Activated T-helper 1 cell treated with anti-CD3 and anti-CD28 coated beads, Interleukin-2, amount 50 U/mL, for 16 hours (primary cell): ENCODE data around the gene TNFSF4.

Source experiments
- DNase-seq, 2 donors: peaks; one replicate each; pipeline ENCODE4 v3.0.0-alpha.2; 2020; ENCODE audit warnings: low read depth in 1 of 2, low spot score in 1 of 2

TNFSF4 gene

DNA sequence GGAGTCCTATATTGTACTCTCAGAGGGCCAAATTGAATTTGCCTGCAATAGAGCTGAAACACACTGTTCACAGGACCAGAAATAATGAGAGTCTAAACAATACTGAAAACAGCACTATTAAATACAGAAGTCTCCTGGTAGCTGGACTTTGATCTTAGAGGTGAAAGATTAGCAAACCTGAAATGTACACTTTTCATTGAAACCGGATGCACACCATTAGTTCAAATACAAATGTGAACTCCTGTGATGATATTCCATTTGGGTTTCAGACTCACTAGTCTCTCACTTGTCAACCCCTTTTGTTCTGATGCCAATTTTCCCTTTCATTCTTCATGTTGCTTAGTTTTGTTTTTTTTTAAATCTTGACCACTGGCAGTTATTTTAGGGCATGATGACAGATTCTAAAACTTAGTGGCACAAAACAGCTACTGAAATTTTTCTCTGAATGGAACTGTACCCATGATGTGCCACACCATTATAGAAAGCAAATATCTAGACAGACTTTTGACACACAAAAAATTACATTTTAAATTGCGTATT, 5.9 kb upstream of the TNFSF4 start:
- no peak for DNase-seq

DNA sequence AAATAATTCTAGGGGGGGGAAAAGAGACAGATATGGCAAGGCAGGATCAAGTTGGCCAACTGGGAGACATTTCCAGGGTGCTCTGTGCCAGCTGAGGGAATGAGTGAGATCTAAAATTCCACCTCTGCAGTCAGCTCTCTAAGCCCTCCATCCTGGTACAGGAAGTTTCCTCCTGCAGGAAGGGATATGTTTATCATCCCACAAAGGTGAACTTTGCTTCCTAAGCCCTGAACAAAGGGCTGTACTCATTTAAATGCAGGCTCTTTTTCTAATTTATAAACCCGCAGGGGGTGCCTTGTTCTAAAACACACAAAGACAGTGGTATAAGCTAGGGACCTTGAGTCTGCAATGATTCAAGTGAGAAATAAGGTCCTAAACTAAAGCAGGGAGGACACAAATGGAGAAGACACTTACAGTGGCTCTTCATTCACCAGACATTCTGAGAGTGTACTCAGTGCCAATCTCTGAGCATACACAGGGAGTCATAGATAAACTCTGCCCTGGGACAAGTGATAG, 3.6 kb upstream of the TNFSF4 start:
- no peak for DNase-seq

DNA sequence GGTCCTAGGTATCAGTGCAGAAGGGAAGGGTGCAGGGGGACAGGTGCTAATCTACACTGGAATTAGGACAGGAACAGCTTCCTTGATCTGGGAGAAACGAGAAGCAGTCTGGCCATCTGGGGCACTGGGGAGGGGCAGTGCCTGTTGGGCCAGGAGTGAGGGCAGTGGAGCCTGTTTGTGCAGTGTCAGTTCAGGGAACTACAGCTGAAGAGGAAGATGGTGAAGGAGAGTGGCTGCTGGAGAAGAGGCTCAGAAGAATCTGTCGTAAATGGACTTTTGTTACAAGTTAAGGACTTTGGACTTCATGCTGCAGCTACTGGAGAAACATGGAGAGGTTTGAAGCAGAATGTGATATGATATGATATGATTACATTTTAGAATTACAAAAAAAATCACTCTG, 3.2 kb upstream of the TNFSF4 start:
- DNase-seq, result no peak

DNA sequence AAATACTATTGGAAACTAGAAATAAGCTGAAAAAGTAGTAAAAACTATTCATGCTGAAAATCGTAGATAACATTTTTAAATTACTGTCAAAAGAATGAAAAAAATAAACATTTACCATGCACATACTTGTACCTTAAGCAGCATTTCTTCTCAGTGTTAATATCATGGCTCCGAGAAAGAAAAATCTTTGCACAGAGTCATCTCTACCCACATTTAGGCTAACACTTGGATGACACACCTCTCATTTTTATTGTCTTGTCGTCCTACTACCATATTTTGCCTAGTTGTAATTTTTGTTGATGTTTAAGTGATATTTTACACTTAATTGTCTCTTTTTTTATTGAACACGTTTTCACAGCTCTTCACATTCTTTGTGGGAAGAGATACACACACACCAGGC, 1.7 kb upstream of the TNFSF4 start:
- DNase-seq, result no peak

DNA sequence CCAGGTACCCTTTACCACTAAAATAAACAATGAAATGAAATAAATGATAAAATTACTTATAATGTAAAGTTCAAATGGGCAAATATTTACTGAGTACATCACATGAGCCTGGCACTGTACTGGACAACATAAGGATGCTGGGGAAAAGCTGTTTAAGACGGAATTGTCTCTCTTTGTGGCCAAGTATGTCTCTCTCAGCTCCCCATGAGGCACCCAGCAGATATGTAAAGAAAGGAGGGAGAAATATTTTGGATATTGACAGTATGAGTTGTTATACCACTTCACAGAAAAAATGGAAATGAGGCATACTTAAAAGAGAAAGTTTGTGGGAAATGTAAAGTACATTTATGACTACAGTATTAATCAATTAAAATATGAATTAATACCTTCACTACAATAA, 1.0 kb upstream of the TNFSF4 start:
- DNase-seq, result no peak

DNA sequence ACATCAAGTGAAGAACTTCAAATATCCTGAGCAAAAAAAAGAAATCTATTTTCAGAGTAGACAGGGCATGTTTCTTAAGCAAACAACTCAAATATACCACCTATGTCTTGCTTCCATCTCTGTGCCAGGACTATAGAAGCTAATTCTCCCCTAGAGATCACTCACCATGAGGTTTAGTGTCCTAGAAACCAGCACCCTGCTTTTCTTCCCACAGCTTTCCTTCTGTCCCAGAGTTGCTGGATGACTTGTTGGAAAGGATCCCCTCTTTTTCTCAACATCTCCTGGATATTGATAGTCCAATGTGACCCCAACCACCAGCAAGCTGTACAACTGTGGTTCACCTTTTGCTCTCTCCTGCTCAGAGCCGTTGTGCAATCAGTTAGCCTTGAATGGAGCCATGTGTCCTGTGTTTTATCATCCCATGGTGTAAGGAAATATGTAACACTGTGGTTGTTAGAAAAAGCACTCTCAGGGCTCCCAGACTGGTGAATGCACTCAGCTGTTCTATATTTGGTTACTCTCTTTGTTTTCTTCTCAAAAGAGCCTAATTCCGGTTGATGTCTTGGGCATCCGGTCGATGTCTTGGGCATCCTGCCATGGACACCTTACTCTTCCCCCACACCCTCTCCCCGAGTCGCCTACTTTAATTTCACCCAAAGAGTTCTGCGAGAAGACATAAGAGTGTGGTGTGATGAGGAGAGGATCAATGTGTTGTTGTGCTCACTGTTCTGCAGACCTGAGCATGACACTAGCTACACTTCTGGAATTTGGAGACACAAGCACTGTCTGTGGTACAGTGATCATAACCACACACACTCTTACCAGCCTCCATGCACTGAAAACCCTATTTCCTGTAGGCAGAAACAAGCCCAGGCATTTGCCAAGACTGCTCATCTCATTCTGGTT, 1.7 kb downstream of the TNFSF4 start:
- DNase-seq, result peak in 1 of 2 donors; percentile 10

DNA sequence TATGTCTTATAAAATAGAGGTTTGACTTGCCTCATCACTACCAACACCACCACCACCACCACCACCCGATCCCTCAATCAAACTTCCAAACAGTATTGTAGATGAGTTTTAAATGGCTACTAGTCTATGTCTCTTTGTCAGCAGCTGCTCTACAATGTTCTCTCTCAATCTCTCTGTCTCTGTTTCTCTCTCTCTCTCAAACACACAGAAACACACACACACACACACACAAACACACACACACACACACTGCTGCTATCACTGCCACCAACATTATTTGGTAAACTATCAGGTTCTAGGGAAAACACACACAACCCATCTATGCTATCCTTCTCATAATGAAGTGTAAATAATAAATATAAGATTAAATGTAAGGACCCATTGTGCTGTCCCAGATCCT, 2.4 kb downstream of the TNFSF4 start:
- no peak for DNase-seq

DNA sequence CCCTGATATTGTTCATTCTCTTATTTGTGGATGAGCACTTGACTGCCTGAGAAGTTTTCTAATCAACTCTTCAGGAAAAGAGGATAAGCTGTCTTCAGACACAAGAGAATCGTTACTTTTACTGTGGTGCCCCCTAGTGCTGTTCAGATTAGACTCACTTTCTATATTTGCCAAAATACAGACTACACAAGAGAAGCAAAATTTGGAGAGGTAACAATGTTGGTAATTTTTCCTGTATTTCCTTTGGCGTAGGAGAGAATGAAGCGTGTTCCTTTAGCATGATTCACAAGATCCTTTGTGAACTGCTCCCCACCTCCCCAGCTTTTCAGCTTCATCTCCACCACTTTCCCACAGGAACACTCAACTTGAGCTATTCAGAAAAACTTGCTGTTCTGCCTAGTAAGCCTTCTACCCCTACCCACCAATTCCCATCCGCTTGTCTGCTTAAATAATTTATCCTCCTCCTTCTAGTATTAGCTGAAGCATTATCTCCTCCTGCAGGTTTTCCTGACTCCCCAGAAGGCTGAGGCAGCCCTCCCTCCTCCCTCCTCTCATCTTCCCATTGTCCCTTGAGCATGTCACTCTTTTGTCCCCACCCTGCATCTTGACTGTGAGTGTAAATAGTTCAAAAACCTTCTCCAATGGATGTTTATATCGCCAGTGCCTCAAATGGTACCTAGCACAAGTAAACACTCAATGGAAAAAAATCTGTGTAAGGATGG, 4.5 kb downstream of the TNFSF4 start:
- DNase-seq, result no peak

DNA sequence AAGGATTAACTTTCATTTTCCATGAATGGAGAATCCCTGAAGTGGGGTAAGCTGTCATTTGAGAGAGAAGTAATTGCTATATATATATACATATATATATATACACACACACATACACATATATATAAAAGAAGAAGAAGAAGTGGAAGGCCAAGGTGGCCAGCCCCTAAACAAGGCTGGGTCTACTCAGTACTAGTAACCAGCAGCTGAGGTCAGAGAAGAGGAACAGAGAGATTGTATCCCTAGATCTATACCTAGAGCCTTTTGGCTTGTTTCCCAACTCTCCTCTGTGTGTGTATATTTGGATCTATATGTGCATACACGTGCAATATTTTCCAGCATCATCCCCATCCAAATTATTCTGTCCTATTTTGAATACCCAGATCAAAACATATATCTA, 5.2 kb downstream of the TNFSF4 start:
- no peak for DNase-seq

DNA sequence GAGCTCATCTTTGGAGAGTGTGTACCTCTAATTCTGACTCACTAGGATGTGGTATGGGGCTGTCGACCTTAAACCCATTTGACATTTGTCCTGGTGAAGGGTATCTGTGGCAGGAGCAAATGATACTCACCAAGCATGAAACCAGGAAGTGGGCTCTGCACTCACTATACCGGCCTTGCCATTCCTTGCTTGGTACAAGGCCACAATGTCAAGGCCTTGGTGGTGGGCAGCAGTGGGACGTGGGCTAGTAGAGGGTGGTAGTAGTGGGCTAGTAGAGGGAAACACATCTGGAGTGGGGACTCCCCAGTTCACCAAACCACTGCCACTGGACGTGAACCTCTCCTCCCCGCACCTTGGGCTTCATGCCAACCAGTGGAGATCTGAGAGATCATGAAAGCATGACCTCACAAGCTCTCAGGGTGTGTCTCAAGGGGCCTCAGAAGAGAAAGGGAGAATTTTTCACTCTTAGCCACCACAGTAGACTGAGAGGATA, 11.5 kb downstream of the TNFSF4 start:
- no peak for DNase-seq

DNA sequence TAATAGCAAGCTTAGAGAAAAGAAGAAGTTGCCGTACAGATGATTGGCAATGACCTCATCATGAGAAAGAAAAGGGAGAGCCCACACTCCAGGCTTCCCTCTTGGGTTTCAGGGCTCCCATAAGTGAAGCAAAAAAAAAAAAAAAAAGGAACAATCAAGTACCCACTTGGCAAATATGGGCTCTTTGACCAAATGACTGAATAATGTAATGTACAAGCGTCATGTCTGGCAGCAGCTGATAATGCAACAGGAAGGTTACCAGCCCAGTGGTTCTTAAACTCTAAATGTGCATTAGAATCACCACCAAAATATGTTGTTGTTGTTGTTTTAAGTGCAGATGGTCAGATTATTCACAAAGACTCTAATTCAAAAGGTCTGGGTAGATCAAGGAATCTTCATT, 13.5 kb downstream of the TNFSF4 start:
- DNase-seq, result no peak

DNA sequence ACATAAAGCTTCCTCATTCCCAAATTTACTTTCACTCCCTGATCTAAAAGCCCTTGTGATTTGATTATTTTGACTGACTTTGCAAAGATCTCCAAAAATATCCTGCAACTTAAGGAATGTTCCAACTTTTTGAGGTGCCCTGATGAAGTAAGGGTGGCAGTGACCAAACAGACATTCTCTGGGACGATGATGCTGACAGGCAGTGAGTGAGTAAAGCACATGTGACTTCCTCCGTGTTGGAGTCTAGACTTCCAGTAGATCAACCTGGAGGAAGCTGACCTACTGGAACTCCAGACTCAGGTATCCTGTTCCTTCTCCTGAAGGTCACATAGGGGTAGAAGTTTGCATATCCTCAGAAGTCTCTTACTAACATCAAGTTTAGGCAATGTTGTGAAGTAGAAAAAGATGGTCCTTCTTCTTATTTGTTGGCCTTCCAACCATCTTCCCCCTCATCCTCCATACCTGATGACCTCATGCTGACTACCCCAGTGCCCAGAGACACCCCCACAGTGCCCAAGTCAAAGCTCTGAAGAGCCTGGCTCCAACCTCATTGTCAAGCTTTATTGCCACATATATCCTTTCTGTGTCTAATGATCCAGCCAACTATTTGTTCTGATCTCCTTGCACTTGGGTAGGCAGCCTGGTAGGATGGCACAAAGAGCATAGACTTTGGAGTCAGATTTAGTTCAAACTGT, 16.0 kb downstream of the TNFSF4 start:
- no peak for DNase-seq

DNA sequence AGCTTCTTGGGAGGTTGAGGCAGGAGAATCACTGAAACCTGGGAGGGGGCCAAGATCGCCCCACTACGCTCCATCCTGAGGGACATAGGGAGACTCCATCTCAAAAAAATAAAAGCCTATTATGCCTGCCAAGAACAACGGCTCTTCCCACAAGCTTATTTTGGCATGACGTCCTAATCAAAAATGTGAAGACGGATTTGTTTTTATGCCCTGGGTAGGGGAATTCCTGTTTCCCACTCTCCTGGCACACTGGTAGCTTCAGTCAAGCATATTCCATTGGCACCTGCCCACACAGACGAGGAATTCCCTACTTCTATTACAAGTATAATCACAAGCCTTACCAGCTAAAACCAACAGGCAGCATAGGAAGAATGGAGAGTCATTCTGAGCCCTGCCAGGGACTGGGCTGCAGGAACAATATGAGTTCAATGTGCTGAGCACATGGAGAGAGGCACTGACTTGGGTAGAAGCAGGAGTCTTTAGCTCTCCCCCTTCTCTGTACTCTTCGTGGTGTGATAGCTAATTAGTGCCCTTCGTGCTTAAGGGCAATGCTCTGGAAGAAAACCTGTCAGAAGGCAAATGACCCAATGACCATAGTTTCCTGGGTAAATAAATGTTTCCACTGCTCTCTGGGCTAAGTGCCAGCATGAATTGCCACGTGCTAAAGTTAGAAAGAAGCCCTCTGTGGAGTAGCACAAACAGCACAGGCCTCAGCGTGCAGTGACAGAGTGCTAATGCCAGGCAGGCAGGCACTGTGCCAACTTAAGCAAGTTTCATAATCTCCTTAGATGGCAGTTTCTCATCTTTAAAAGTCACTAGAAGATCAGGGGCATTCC, 16.8 kb downstream of the TNFSF4 start:
- DNase-seq, result no peak

DNA sequence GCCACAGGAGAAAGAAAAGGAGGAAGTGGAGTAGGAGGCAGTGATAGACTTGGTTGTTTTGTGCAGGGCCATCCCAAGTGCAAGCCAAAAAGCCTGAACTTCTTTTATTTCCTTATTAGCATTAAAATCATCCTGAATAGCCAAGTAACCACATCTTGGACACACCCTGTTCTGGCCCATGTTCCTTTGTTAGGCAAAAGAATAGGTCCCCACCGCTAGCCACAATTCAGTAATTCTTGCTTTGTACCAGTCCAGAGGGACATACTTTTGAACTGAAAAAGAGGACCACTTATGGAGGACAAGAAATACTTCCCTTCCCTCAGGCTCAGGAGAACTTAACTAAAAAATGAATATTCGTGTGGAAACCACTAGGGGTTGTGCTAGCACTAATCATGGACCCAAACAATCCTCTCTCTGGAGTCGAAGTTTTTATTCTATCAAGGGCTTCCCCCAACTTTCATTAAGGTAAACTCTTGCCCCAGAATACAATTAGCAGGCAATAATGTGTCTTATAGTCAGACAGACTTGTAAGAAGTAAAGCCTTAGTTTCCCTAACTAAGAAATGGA, 19.4 kb downstream of the TNFSF4 start:
- no peak for DNase-seq

DNA sequence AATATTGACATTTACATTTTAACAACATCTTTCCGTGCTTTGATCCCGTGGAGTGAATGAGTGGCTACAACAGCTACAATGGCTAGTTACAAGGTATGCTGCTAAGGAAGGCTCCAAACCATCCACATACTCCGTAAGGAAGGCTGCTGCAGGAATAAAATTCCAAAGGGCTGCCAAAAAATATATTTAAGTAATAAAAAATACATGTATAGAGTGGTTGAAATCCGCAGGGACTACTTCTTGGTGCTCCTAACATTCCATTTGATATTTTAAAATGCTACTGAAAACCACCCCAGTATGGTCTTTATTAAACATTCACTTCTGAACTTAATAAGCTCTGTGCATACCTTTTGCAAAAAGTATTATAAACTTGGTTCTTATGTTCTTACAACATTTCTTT, 25.3 kb downstream of the TNFSF4 start:
- DNase-seq, result no peak

DNA sequence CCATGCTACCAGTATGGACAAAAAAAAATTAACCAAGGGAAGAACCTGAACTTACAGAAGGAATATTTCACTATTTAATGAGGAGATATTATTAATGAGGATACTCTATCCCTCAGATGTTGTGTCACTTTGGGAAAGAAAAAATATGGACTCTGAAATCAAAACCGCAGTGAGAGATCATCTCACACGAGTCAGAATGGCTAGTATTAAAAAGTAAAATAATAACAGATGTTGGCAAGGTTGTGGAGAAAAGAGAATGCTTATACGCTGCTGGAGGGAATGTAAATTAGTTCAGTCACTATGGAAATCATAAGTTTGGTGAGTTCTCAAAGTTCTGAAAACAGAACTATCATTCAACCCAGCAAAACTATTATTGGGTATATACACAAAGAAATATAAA, 30.9 kb downstream of the TNFSF4 start:
- DNase-seq, result no peak

DNA sequence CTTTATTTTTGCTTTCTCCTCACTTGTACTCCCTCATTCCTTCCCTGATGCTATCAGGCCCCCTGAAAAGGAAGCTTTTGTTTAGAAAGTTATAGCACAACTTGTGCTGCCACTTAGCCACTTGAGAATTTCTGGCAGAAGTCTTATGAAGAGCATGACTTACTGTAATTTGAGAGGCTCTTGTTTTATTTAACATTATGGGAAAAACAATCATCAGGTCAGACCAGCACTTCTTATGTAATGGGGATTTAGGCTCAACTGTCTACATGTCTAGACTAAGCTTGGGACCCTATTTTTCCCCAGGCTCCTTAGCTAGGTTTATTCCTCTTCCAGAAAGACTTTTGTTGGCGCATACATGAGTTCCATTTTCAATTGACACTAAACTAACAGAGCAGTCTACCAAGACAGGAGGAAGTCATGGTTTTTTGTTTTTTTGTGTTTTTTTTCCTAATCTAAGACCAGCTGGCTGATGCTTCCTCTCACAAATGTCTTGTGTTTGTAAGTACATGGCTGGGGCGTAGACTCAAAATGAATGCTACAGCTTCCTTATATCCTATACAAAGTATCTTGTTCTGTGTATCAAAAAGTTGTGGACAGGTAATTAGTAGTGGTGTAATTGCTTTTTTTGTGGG, 31.5 kb downstream of the TNFSF4 start:
- DNase-seq, result no peak

DNA sequence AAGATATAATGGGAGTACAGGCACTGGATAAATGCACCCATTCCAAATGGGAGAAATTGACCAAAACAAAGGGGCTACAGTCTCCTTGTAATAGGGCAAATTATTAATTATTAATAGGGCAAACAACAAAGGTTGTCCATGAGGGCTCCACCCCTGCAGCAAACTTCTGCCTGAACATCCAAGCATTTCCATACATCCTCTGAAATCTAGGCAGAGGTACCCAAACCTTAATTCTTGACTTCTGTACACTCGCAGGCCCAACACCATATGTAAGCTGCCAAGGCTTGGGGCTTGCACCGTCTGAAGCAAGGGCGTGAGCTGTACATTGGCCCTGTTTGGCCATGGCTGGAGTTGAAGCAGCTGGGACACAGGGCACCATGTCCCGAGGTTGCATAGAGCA, 33.7 kb downstream of the TNFSF4 start:
- no peak for DNase-seq

DNA sequence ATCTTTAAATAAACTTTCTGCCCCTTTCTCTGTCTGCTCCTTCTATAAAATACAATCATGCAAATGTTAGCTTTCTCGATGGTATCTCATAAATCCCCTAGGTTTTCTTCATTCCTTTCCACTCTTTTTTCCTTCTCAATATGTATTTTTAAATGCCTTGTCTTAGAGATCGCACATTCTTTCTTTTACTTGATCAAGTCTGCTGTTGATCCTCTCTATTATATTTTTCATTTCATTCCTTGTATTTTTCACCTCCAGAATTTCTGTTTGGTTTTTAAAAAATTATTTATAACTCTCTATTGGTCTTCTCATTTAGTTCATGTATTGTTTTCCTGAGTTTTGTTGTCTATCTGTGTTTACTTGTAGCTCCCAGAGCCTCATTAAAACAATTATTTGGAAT, 36.0 kb downstream of the TNFSF4 start:
- no peak for DNase-seq

DNA sequence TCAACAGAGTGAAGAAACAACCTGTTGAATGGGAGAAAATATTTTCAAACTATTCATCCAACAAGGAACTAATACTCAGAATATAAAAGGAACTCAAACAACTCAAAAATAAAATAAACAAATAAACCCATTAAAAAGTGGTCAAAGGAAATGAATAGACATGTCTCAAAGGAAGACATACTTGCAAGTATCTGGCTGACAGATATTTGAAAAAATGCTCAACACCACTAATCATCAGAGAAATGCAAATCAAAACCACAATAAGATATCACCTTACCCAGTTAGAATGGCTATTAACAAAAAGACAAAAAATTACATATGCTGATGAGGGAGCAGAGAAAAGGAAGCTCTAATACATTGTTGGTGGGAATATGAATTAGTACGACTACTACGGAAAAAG, 38.2 kb downstream of the TNFSF4 start:
- DNase-seq, result no peak
